ENCODE data around the gene PARP16. TPM values are rescaled to one million over a fixed set of nuclear protein-coding genes. Genes with fewer than 3 reads are reported as not detected.

Gene PARP16
- total RNA-seq, 6 experiments from 2014 or later, result 6.9 to 11.3 (median 8.5) TPM

- Histone ChIP-seq H3K27me3 (no peaks in the 10 kb centered on the region), H3K4me3 (no peak overlapping the region), H3K27ac (no peak overlapping the region), H3K36me3 (peaks cover 0 to 30% (median 13%) of the 10 kb centered on the region in 4 donors), H3K4me1 (no peaks in the 10 kb centered on the region), H3K9me3 (no peaks in the 10 kb centered on the region)
- no peak for TF ChIP-seq POLR2A (IDR thresholded peaks at IDR 0.05)
- TF ChIP-seq, protein P1, sequence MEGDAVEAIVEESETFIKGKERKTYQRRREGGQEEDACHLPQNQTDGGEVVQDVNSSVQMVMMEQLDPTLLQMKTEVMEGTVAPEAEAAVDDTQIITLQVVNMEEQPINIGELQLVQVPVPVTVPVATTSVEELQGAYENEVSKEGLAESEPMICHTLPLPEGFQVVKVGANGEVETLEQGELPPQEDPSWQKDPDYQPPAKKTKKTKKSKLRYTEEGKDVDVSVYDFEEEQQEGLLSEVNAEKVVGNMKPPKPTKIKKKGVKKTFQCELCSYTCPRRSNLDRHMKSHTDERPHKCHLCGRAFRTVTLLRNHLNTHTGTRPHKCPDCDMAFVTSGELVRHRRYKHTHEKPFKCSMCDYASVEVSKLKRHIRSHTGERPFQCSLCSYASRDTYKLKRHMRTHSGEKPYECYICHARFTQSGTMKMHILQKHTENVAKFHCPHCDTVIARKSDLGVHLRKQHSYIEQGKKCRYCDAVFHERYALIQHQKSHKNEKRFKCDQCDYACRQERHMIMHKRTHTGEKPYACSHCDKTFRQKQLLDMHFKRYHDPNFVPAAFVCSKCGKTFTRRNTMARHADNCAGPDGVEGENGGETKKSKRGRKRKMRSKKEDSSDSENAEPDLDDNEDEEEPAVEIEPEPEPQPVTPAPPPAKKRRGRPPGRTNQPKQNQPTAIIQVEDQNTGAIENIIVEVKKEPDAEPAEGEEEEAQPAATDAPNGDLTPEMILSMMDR (IDR thresholded peaks at IDR 0.05), result no peak
- intact Hi-C loops (cut with DNase I), result loop anchor here in 1 of 2 donors (10.0 kb wide), 1 partner anchor 56 kb away; no protein-coding TSS in a partner anchor
- WGBS (ENCODE audit: insufficient coverage, low coverage, low lambda C conversion rate, missing lambda C conversion rate), result 87% methylated on average over 5 of the region's 6 CpGs
- no peak for DNase-seq
- ATAC-seq, result no peak
Measured at GRCh38 chr15:65260968-65261367, 25.7 kb downstream of the PARP16 start.

DNA sequence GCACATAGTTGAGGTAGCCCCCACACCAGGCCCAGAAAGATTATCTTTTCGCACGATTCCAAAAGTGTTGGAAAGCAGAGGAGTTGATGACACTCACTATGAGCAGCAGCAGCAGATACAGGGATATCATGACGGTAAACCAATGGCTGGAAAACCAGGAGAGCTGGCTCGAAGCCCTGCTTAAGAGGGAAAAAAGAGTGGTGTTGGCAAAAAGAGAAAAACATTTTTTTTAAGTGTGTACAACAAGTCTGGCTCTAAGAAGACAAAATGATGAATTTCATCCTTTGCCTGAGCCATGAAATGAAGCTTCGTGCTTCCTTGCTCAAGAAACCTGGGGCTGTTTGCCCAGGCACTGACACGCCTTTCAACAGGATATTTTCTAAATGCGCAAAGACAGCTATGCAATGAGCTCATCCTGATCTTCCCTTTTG, 27.3 kb downstream of the PARP16 start:
- Histone ChIP-seq H3K4me3 (no peak overlapping the region), H3K4me1 (no peaks in the 10 kb centered on the region), H3K9me3 (no peaks in the 10 kb centered on the region), H3K27me3 (no peaks in the 10 kb centered on the region), H3K36me3 (peaks cover 0 to 30% (median 13%) of the 10 kb centered on the region in 4 donors), H3K27ac (no peak overlapping the region)
- ATAC-seq, result no peak
- TF ChIP-seq, protein P1 (IDR thresholded peaks at IDR 0.05), result no peak
- no peak for TF ChIP-seq POLR2A (IDR thresholded peaks at IDR 0.05)
- 91% methylated on average over 6 of the region's 7 CpGs for WGBS (ENCODE audit: insufficient coverage, low coverage, low lambda C conversion rate, missing lambda C conversion rate)
- intact Hi-C loops (cut with DNase I), result no loop called here
- no peak for DNase-seq

- ATAC-seq (no peak), DNase-seq (no peak)
- Histone ChIP-seq H3K9me3 (no peaks in the 10 kb centered on the region), H3K4me3 (no peak overlapping the region), H3K27me3 (no peaks in the 10 kb centered on the region), H3K36me3 (peaks cover 0 to 30% (median 13%) of the 10 kb centered on the region in 4 donors), H3K4me1 (no peaks in the 10 kb centered on the region), H3K27ac (no peak overlapping the region)
- intact Hi-C loops (cut with DNase I), result no loop called here
- TF ChIP-seq, protein P1 (IDR thresholded peaks at IDR 0.05), result no peak
- no peak for TF ChIP-seq POLR2A (IDR thresholded peaks at IDR 0.05)
- WGBS (ENCODE audit: insufficient coverage, low coverage, low lambda C conversion rate, missing lambda C conversion rate), result 44% methylated on average over 4 of the region's 5 CpGs
Measured at GRCh38 chr15:65258375-65259262, 28.1 kb downstream of the PARP16 start.

DNA sequence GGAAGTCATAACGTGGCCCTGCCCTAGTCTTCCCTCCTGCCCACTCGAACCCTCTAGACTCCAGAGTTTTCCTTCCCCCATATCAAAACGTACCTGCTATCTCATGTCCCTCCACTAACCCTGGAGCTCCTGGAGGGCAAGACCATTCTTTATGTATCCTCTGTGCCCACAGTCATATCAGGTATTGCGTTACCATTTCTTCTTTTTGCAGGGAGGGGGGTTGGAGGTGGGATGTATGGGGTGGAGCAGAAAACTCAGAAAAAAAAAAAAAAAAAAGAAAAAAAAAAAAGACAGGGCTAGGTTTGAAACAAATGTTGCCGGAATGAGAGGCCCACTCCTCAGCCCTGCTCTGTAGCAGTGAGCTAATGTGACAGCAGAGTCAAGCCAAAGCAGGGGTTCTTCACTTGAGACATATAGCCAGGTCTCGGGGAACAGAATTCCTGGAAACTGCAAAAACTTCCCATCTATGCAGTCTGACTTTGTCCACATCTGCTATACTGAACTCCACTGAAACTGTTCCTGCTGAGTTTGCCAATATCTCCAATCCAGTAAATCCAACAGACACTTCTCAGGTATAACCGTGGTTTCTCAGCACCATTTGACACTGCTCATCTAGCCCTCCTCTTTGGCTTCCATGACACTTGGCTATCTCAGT, 31.1 kb downstream of the PARP16 start:
- Histone ChIP-seq H3K4me1 (no peaks in the 10 kb centered on the region), H3K36me3 (peaks cover 0 to 22% (median 8%) of the 10 kb centered on the region in 4 donors), H3K9me3 (no peaks in the 10 kb centered on the region), H3K4me3 (no peak overlapping the region), H3K27me3 (no peaks in the 10 kb centered on the region), H3K27ac (no peak overlapping the region)
- WGBS (ENCODE audit: insufficient coverage, low coverage, low lambda C conversion rate, missing lambda C conversion rate), result 86% methylated on average over 6 of the region's 7 CpGs
- intact Hi-C loops (cut with DNase I), result no loop called here
- ATAC-seq, result no peak
- TF ChIP-seq, protein P1 (IDR thresholded peaks at IDR 0.05), result no peak
- no peak for TF ChIP-seq POLR2A (IDR thresholded peaks at IDR 0.05)
- no peak for DNase-seq

Measured in right lobe of liver (tissue), 6 donors.